Keratinocyte (primary cell): ENCODE measurements around the gene C1QTNF9B.

Experiments used
- CTCF ChIP-seq, 3 experiments: IDR thresholded peaks in 1 of 3; conservative IDR thresholded peaks in 1 of 3; optimal IDR thresholded peaks in 1 of 3; 2 replicates in 2 of 3; 3 replicates in 1 of 3; pipeline versions ENCODE3 to v1.5.1; 2011; ENCODE audit warnings: low read length in 3 of 3, mild to moderate bottlenecking in 3 of 3, moderate library complexity in 2 of 3, control low read depth in 1 of 3, inconsistent platforms in 1 of 3; ENCODE audit not compliant: insufficient read depth in 2 of 3; ENCODE audit errors: extremely low read depth in 1 of 3
- EZH2 ChIP-seq: IDR thresholded peaks from one replicate; pipeline ENCODE4 v1.6.1; 2012; ENCODE audit warnings: inconsistent platforms, mild to moderate bottlenecking, low read length, moderate library complexity

- no peak for TF ChIP-seq CTCF (optimal IDR thresholded peaks at IDR 0.05 in 1 of 3, IDR thresholded peaks at IDR 0.05 in 1 of 3, conservative IDR thresholded peaks at IDR 0.05 in 1 of 3; ENCODE audit: extremely low read depth in 1 of 3, insufficient read depth in 2 of 3, low read length in 3 of 3)
- TF ChIP-seq EZH2: no peak
Measured at GRCh38 chr13:23867027-23867491, 30.2 kb downstream of the C1QTNF9B start.
